T-cell (primary cell): ENCODE data around the gene DIPK1A. TPM values are rescaled to one million over a fixed set of nuclear protein-coding genes. Genes with fewer than 3 reads are reported as not detected.

Experiments used
- ATAC-seq, 4 experiments: fragments of 200-7000 bp in 3 of 4; fragments of 150-1000 bp in 1 of 4; cut with Tn5 transposase; replicated peaks in 1 of 4; 1 replicate in 3 of 4; 2 replicates in 1 of 4; pipeline ENCODE4 v1.10.0; 2021; ENCODE audit warnings: moderate library complexity in 3 of 4, mild to moderate bottlenecking in 2 of 4, moderate number of reproducible peaks in 1 of 4
- CTCF ChIA-PET, 2 donors: fragments of 300-600 bp; sonication (Branson Sonifier 250); formaldehyde crosslinking; loops; one replicate each; lab custom pipeline; 2022; ENCODE audit warnings: antibody characterized with exemption in 2 of 2; lab: Charles Lee
- POLR2A ChIA-PET, 2 donors: fragments of 300-600 bp; sonication (Branson Sonifier 250); formaldehyde crosslinking; loops; one replicate each; lab custom pipeline; 2022; ENCODE audit warnings: antibody characterized with exemption in 2 of 2; lab: Charles Lee
- DNase-seq, 35 experiments: peaks; one replicate each; pipeline versions ENCODE4 v3.0.0 to v3.0.0-alpha.2; 2013 to 2023
- H3K27ac ChIP-seq: one replicate; pipeline ENCODE4 v1.5.1; 2013; ENCODE audit warnings: low read length
- H3K27me3 ChIP-seq, 2 experiments: replicated peaks in 1 of 2; 1 replicate in 1 of 2; 2 replicates in 1 of 2; pipeline versions ENCODE4 v1.6.1 to v1.7.0; 2013; ENCODE audit warnings: low read length in 1 of 2, mixed read lengths in 1 of 2; ENCODE audit not compliant: control insufficient read depth in 2 of 2, insufficient read depth in 2 of 2; ENCODE audit errors: extremely low read depth in 1 of 2
- H3K36me3 ChIP-seq, 2 donors: 1 replicate in 1 of 2; 2 replicates in 1 of 2; pipeline versions ENCODE4 v1.6.1 to v1.7.0; 2013; ENCODE audit warnings: low read length in 1 of 2; ENCODE audit not compliant: control insufficient read depth in 2 of 2, insufficient read depth in 1 of 2; ENCODE audit errors: extremely low read depth in 1 of 2
- H3K4me1 ChIP-seq, 2 experiments: 1 replicate in 1 of 2; 2 replicates in 1 of 2; pipeline versions ENCODE4 v1.6.1 to v1.7.0; 2013; ENCODE audit warnings: low read length in 2 of 2, mixed read lengths in 1 of 2; ENCODE audit not compliant: insufficient read depth in 2 of 2, control insufficient read depth in 1 of 2; ENCODE audit errors: extremely low read depth in 1 of 2
- H3K4me3 ChIP-seq, 2 donors: 1 replicate in 1 of 2; 2 replicates in 1 of 2; pipeline versions ENCODE4 v1.5.1 to v1.7.0; 2013; ENCODE audit warnings: mild to moderate bottlenecking in 2 of 2, low read length in 1 of 2, moderate library complexity in 1 of 2; ENCODE audit not compliant: control insufficient read depth in 1 of 2; ENCODE audit errors: extremely low read depth in 1 of 2
- H3K9me3 ChIP-seq: 2 replicates; pipeline ENCODE4 v1.7.0; 2013
- H3K27ac Mint-ChIP-seq, 2 donors: one replicate each; pipeline ENCODE4 v1.8.0; 2020 to 2021; ENCODE audit warnings: mild to moderate bottlenecking in 2 of 2, mixed read lengths in 2 of 2
- H3K27me3 Mint-ChIP-seq, 2 donors: one replicate each; pipeline ENCODE4 v1.8.0; 2021 to 2022; ENCODE audit warnings: mixed read lengths in 2 of 2
- H3K36me3 Mint-ChIP-seq: one replicate; pipeline ENCODE4 v1.8.0; 2021; ENCODE audit warnings: mixed read lengths
- H3K4me1 Mint-ChIP-seq, 3 donors: one replicate each; pipeline ENCODE4 v1.8.0; 2020 to 2022; ENCODE audit warnings: mixed read lengths in 3 of 3, mild to moderate bottlenecking in 1 of 3
- H3K4me3 Mint-ChIP-seq, 3 donors: one replicate each; pipeline ENCODE4 v1.8.0; 2020 to 2022; ENCODE audit warnings: mild to moderate bottlenecking in 3 of 3, mixed read lengths in 3 of 3, moderate library complexity in 3 of 3
- H3K9me3 Mint-ChIP-seq, 3 donors: one replicate each; pipeline ENCODE4 v1.8.0; 2020 to 2022; ENCODE audit warnings: mixed read lengths in 3 of 3
- WGBS: methylation state at CpG from one replicate; pipeline ENCODE4 v1.1.5; 2013; ENCODE audit warnings: missing lambda C conversion rate; ENCODE audit not compliant: insufficient coverage; 5-methylcytosine and 5-hydroxymethylcytosine counted together
- total RNA-seq, 35 experiments: library from RNA in 6 of 35; stranded (reverse) in 6 of 35; fragments of 120-200 nt in 1 of 35; gene quantifications; one replicate each; pipeline versions ENCODE4 v1.2.1 to v1.2.4 and lab custom pipeline; 2013 to 2026

Gene DIPK1A
- total RNA-seq, 5 donors from 2014 or later (not counting 1 experiment from before 2014, with no cell fraction given), result 8.9 to 16.0 (median 14.4) TPM

DNA sequence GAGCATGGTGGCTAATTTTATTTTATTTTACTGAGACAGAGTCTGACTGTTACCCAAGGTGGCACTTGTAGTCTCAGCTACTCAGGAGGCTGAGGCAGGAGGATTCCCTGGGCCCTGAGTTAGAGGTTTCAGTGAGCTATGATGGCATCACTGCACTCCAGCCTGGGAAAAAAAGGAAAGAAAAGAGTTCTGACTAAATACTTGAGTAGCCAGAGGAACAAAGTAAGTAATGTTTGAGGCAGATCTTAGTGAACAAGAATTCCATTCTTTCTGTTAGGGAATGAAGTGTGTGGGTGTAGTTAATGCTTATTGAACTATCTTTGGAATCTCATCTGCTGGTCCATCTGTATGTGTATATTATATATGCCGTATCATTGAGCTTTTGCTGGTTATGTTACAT lies 163.3 kb downstream of the DIPK1A start:
- no CpG with 5 or more reads among the region's 1 CpG for WGBS
- no peaks in the 10 kb centered on the region for H3K9me3 Mint-ChIP-seq
- CTCF ChIA-PET, result no interaction called here
- no peak overlapping the region for H3K4me3 ChIP-seq
- H3K4me1 ChIP-seq, result no peaks in the 10 kb centered on the region
- H3K9me3 ChIP-seq, result no peaks in the 10 kb centered on the region
- DNase-seq, result no peak
- POLR2A ChIA-PET, result no interaction called here
- H3K27ac ChIP-seq, result no peak overlapping the region
- H3K4me3 Mint-ChIP-seq, result no peak overlapping the region
- ATAC-seq, result no peak
- H3K27me3 ChIP-seq, result peaks cover 2 to 10% of the 10 kb centered on the region in 2 experiments
- H3K4me1 Mint-ChIP-seq, result no peaks in the 10 kb centered on the region
- peaks cover 9 to 22% of the 10 kb centered on the region in 2 donors for H3K27me3 Mint-ChIP-seq
- H3K36me3 Mint-ChIP-seq, result peaks cover 3% of the 10 kb centered on the region
- H3K27ac Mint-ChIP-seq, result no peak overlapping the region
- H3K36me3 ChIP-seq, result no peaks in the 10 kb centered on the region

- POLR2A ChIA-PET, result no interaction called here
- Histone ChIP-seq H3K9me3 (no peaks in the 10 kb centered on the region), H3K27ac (no peak overlapping the region), H3K36me3 (no peaks in the 10 kb centered on the region), H3K4me3 (no peak overlapping the region), H3K27me3 (peaks cover 2 to 7% of the 10 kb centered on the region in 2 experiments), H3K4me1 (no peaks in the 10 kb centered on the region)
- Mint-ChIP-seq H3K9me3 (no peaks in the 10 kb centered on the region), H3K27ac (no peak overlapping the region), H3K4me3 (no peak overlapping the region), H3K36me3 (peaks cover 3% of the 10 kb centered on the region), H3K4me1 (no peaks in the 10 kb centered on the region), H3K27me3 (peaks cover 14 to 26% of the 10 kb centered on the region in 2 donors)
- ATAC-seq (no peak), DNase-seq (no peak)
- CTCF ChIA-PET, result no interaction called here
These were observed 164.0 kb downstream of the DIPK1A start for GRCh38 chr1:92797297-92797696.

DNA sequence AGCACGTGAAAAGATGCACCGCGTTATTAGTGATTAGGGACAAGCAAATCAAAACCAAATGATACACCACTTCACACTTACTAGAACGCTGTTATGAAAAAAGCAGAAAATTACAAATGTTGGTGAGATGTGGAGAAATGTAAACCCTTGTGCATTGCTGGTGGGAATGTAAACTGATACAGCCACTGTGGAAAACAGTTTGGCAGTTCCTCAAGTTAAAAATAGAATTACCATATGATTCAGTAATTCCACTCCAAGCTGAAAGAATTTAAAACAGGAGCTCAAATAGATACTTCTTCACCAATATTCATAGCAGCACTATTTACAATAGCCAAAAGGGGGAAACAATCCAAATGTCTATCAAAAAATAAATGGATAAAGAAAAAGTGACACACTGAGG lies 166.1 kb downstream of the DIPK1A start:
- no peaks in the 10 kb centered on the region for H3K4me1 ChIP-seq
- no CpG with 5 or more reads among the region's 4 CpGs for WGBS
- no peak overlapping the region for H3K4me3 ChIP-seq
- no peaks in the 10 kb centered on the region for H3K9me3 Mint-ChIP-seq
- H3K4me1 Mint-ChIP-seq, result no peaks in the 10 kb centered on the region
- no peaks in the 10 kb centered on the region for H3K36me3 Mint-ChIP-seq
- no peaks in the 10 kb centered on the region for H3K36me3 ChIP-seq
- peaks cover 2 to 10% of the 10 kb centered on the region in 2 experiments for H3K27me3 ChIP-seq
- no peak overlapping the region for H3K27ac ChIP-seq
- DNase-seq, result no peak
- H3K27me3 Mint-ChIP-seq, result peaks cover 16 to 27% of the 10 kb centered on the region in 2 donors
- no peak overlapping the region for H3K27ac Mint-ChIP-seq
- no peaks in the 10 kb centered on the region for H3K9me3 ChIP-seq
- ChIA-PET CTCF (interaction anchor here in 1 of 2 donors (0.6 to 1.4 kb wide), 2 partner anchors 17 to 22 kb away, joined by 4 to 5 read pairs; no protein-coding TSS in a partner anchor), POLR2A (no interaction called here)
- H3K4me3 Mint-ChIP-seq, result no peak overlapping the region
- ATAC-seq, result no peak

- no peak overlapping the region for H3K27ac ChIP-seq
- no peaks in the 10 kb centered on the region for H3K36me3 Mint-ChIP-seq
- no peak for DNase-seq
- H3K27me3 ChIP-seq, result peaks cover 2 to 11% of the 10 kb centered on the region in 2 experiments
- ATAC-seq, result no peak
- H3K4me1 ChIP-seq, result no peaks in the 10 kb centered on the region
- H3K27ac Mint-ChIP-seq, result no peak overlapping the region
- WGBS, result no CpG with 5 or more reads among the region's 3 CpGs
- ChIA-PET POLR2A (interaction anchor here in 1 of 2 donors (0.5 kb wide), 1 partner anchor 1614 kb away, joined by 5 read pairs; no protein-coding TSS in a partner anchor), CTCF (no interaction called here)
- H3K4me1 Mint-ChIP-seq, result no peaks in the 10 kb centered on the region
- no peak overlapping the region for H3K4me3 Mint-ChIP-seq
- peaks cover 16 to 32% of the 10 kb centered on the region in 2 donors for H3K27me3 Mint-ChIP-seq
- no peaks in the 10 kb centered on the region for H3K36me3 ChIP-seq
- H3K9me3 ChIP-seq, result no peaks in the 10 kb centered on the region
- H3K4me3 ChIP-seq, result no peak overlapping the region
- H3K9me3 Mint-ChIP-seq, result no peaks in the 10 kb centered on the region
These were observed 168.9 kb downstream of the DIPK1A start for GRCh38 chr1:92792340-92792782.

Other genes starting within 250 kb of the DIPK1A start
- gene EVI5, start 176.4 kb downstream of the DIPK1A start, total RNA-seq, result 1 to 10 TPM; 1.5 to 2.4 (median 2.0) TPM
- gene RPL5, start 129.4 kb downstream of the DIPK1A start, total RNA-seq, result 1,000 to 10,000 TPM; 1,327 to 1,558 (median 1,433) TPM
- 10 to 100 TPM; 40.1 to 49.2 (median 47.4) TPM for gene MTF2, start 117.8 kb upstream of the DIPK1A start, total RNA-seq
- gene TMED5, start 219.0 kb upstream of the DIPK1A start, total RNA-seq, result 10 to 100 TPM; 40.9 to 47.6 (median 44.8) TPM
- 10 to 100 TPM in 1 of 5 donors, 1 to 10 TPM in 4; 7.4 to 10.1 (median 8.8) TPM for gene CCDC18, start 219.3 kb upstream of the DIPK1A start, total RNA-seq